Measurements from ENCODE around the gene CFAP65.
A peak's percentile ranks its signal among the peaks of the same experiment; 100 is the strongest.

Gene CFAP65

DNA sequence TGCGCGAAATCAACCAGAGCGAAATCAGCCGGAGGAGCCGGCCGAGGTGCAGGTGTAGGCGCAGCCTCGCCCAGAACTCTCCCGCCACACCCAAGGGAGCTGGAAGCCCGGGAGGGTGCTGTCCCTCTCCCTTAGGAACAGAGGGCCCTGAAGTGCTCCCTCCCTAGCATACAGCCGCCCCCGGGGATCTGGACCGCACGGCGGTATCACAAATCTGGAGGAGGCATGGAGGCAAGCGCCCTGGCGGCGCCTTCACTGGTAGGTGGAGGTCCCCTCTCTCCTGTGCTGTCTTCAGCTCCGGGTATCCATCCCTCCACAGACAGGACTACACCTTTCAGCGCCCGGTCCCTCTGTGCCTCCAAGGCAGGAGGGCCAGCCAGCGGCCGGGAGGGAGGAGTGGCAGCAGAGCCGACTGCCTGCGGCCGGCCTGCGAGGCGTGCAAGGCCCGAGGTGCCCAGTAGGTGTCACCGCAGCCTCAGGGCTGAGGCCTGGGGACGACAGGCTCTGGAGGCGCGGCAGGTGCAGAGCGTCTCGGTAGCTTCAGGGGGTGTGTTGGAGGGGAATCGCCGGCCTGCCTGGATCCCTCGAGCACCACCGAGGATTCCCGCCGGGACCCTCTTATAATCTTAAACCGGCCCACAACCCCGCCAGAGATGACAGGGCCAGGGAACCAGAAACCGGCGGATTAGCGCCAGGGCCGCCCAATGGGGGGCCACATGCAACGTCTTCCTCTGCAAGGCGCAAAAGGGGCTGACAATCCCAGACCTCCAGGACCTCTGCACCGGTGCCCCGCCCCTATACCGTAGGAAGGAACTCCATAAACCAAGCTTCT lies 16.6 kb upstream of the CFAP65 start:
- peak; percentile 47 to 50 for DNase-seq (ENCODE audit: low read depth in 1 of 2, low spot score in 1 of 2)
- no peak for TF ChIP-seq JUND (IDR thresholded peaks at IDR 0.05; ENCODE audit: low read depth)
- in situ Hi-C loops (cut with HindIII; ENCODE audit: low pct_unique_long_range_greater_than_20kb, low sequenced_read_pairs), result no loop called here

DNA sequence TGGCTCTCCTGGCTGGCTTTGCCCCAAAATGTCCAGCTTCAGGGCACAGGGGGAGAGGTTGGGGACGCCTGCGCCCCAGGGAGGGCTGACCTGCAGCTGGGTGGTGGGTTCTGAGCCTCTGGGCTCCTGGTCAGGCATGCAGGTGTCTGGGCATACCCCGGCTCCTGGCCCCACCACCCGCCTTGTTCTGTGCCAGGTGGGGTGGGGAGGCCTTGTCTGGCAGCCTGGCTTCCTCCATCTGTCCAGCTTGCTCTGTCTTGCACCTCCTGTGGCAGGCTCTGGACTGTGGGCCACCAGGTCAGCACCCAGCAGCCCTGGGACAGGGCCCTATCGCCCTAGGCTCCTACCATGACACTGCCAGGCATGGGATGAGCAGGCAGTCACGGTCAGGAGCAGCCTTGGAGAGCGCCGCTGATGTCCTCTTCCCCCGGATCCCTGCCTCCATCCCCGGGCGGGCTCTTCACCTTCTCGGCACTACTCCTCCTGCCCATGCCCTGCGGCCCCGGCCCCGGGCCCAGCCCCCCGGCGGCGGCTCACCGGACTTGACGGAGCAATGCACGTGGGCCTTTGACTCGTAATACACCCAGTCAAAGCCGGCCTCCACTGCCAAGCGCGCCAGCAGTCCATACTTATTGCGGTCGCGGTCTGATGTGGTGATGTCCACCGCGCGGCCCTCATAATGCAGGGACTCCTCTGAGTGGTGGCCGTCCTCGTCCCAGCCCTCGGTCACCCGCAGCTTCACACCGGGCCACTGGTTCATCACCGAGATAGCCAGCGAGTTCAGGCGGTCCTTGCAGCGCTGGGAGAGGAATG lies 15.8 kb upstream of the CFAP65 start:
- TF ChIP-seq JUND (IDR thresholded peaks at IDR 0.05; ENCODE audit: low read depth), result no peak
- in situ Hi-C loops (cut with HindIII; ENCODE audit: low pct_unique_long_range_greater_than_20kb, low sequenced_read_pairs), result no loop called here
- no peak for DNase-seq (ENCODE audit: low read depth in 1 of 2, low spot score in 1 of 2)

DNA sequence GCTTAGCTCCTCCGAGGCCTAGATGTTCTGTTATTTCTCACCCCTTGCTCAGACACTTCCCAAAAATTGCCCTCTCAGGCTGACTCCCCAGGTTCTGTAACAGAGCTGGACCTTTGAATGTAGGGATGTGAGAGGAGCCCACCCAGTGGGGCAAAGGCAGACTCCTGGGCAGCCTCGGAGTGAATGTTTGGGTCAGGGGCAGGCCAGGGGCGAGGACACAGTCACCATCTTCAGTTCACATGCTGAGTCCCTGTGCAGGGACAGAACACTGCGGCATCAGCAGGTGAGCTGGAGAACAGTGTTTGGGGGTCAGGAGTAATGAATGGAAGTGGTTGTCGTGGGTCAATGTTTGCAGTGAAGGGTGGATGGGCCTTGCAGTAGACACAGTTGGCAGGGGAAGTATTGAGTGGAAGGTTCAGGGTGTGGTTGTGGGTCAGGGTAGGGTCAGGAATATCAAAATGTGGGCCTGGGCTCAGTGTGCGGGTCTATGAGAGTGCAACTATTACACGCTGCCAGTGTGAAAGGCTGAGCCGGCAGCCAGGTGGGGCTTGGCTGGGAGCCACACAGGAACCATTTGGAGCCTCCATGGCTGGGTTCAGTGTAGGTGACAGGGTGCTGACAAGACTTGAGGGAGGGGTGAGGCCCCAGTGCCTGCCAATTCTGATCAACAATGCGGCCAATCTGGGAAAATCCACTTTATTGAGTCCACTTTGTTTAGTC lies 15.0 kb upstream of the CFAP65 start:
- no peak for TF ChIP-seq JUND (IDR thresholded peaks at IDR 0.05; ENCODE audit: low read depth)
- in situ Hi-C loops (cut with HindIII; ENCODE audit: low pct_unique_long_range_greater_than_20kb, low sequenced_read_pairs), result no loop called here
- no peak for DNase-seq (ENCODE audit: low read depth in 1 of 2, low spot score in 1 of 2)

DNA sequence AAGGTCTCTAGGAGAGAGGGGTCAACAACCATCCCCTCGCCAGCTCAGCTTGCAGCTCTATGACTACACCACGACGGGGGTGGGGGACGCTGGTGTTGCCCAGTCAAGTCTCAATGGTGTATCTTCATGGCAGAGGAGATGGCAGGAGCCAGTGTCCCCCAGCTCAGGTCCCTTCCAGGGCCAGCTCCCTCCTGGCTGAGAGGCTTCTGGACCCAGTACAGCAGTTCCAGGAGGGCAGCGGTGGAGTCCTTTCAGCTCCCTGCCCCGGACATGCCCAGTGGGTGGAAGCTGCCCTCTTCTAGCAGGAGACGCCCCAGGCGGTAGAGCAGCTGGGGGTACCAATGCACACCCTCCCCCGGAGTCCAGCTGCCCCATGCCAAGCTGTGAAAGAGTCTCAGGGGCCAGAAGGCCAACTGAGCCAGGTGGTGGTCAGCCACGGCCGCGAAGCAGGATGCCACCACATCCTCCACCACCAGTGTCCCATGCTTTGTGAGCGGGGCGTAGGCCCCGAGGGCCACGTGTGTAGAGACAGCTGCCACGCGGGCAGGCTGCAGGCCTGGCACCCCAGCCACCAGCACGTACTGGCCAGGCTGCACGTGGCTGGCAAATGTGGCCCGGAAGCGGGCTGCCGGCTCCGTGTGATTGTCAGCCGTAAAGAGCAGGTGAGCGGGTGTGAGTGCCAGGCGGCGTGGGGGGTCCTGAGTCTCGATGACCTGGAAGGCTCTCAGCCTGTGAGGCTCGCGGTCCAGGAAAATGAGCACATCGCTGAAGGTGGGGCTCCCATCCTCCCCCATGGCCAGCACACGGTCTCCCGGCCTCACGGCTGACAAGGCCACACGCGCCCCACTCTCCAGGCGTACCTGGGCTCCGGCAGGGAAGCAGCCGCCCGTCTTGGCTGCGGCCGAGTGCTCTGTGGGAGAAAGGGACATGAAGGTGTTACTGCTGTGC lies 13.9 kb upstream of the CFAP65 start:
- DNase-seq (ENCODE audit: low read depth in 1 of 2, low spot score in 1 of 2), result no peak
- TF ChIP-seq JUND (IDR thresholded peaks at IDR 0.05; ENCODE audit: low read depth), result no peak
- in situ Hi-C loops (cut with HindIII; ENCODE audit: low pct_unique_long_range_greater_than_20kb, low sequenced_read_pairs), result no loop called here

DNA sequence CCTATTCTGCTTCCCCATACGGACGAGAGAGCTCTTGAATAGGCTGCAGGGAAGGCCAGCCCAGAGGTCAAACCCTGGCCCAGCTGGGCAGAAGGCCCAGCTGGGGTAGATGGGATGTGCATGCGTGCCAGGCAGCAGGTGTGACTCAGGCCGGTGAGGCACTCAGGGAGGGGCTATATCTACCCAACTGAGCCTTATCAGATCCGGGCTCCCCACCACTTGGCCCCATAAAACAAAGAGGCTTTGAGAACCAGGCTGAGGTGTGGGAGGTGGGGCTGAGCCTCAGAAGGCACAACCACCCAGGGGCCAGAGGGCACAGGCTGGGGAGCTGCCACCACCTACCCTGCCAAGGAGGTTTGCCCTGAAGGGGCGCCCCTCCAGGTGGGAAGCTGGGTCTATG lies 8.0 kb upstream of the CFAP65 start:
- DNase-seq (ENCODE audit: low read depth in 1 of 2, low spot score in 1 of 2), result no peak
- in situ Hi-C loops (cut with HindIII; ENCODE audit: low pct_unique_long_range_greater_than_20kb, low sequenced_read_pairs), result no loop called here
- TF ChIP-seq JUND (IDR thresholded peaks at IDR 0.05; ENCODE audit: low read depth), result no peak

DNA sequence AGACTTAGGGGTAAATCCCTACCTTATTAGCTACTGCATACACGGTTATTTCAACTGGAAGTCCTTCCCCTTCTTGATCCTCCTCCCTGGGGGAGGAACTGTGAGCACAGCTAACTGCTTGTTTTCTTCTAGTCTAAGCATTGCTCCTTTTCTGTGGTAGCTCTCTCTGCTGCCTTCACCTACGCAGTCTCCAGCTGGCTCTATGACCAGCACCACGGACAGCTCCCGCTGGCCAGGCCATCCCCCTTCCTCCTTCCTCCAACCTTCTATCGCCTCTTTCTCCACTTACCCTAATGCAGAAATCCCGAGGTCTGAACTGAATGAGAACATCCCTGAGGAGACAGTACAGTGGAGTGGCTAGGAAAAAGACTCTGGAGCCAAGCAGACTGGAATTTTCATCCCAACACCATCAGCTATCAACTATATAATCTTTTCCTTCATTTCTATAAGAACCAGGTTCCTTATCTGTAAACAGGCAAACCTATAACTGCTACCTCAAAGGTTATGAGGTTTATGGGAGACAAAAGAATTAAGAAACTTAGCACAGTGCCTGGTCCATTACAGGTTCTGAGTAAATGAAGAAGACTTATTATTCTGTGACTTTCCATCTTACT lies 4.7 kb upstream of the CFAP65 start:
- in situ Hi-C loops (cut with HindIII; ENCODE audit: low pct_unique_long_range_greater_than_20kb, low sequenced_read_pairs), result no loop called here
- peak; percentile 54 to 61 for DNase-seq (ENCODE audit: low read depth in 1 of 2, low spot score in 1 of 2)
- TF ChIP-seq JUND (IDR thresholded peaks at IDR 0.05; ENCODE audit: low read depth), result no peak

DNA sequence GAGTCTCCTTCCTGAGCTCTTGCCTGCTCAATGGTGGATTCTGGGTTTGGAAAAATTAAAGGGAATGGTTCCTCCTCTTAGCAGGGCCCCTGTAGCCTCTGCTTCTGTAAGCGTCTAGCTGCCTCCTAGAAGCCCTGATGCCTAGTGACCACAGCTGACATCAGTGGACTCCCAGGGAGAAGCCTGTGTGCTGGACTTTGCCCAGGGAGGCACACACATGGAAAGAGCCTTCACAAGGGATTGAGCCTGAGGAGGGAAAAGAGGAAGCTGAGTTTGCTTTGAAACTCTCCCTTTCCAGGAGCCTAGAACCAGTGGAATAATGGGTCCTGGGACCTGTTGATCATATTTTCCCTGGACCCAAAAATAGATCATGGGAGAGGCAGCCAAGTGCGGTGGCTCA lies 1.4 kb upstream of the CFAP65 start:
- TF ChIP-seq JUND (IDR thresholded peaks at IDR 0.05; ENCODE audit: low read depth), result no peak
- in situ Hi-C loops (cut with HindIII; ENCODE audit: low pct_unique_long_range_greater_than_20kb, low sequenced_read_pairs), result no loop called here
- DNase-seq (ENCODE audit: low read depth in 1 of 2, low spot score in 1 of 2), result no peak

DNA sequence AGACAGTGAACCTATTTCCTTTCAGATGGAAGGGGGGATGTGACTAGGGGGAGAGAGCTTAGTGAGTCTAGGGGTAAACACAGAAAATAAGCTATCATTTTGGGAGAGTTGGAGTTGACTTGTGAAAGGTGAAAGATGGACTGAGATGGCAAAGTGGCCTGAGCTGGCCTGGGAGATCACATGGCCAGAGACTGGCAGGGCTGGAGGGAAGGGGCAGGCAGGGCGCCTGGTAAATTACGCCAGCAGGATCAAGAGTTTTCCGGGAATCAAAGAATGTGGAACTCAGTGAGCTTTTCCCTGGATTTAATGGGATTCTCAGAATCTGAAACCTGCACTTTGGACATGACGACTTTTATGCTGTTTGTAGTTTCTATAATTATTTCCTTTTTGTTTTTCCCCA lies 841 bp upstream of the CFAP65 start:
- in situ Hi-C loops (cut with HindIII; ENCODE audit: low pct_unique_long_range_greater_than_20kb, low sequenced_read_pairs), result no loop called here
- no peak for DNase-seq (ENCODE audit: low read depth in 1 of 2, low spot score in 1 of 2)
- TF ChIP-seq JUND (IDR thresholded peaks at IDR 0.05; ENCODE audit: low read depth), result no peak

DNA sequence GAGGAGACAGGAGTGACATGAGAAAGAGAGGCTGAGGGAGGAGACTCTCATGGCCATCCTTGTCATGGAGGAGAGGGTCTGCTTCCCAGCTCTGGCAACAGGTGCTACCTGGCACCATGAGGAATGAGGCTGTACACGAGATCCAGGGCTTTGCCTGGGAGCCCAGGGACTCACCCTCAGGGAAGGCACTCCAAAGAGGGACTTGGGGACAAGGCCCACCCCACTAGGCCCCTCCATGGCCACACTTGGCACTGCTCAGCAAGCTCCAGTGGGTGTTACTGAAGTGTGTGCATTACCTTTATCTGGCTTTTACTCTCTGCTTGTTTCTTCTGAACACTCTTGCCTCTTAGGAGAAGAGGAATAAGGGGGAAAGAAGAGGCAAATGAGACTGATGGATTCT lies 2.7 kb downstream of the CFAP65 start:
- in situ Hi-C loops (cut with HindIII; ENCODE audit: low pct_unique_long_range_greater_than_20kb, low sequenced_read_pairs), result no loop called here
- no peak for DNase-seq (ENCODE audit: low read depth in 1 of 2, low spot score in 1 of 2)
- no peak for TF ChIP-seq JUND (IDR thresholded peaks at IDR 0.05; ENCODE audit: low read depth)

DNA sequence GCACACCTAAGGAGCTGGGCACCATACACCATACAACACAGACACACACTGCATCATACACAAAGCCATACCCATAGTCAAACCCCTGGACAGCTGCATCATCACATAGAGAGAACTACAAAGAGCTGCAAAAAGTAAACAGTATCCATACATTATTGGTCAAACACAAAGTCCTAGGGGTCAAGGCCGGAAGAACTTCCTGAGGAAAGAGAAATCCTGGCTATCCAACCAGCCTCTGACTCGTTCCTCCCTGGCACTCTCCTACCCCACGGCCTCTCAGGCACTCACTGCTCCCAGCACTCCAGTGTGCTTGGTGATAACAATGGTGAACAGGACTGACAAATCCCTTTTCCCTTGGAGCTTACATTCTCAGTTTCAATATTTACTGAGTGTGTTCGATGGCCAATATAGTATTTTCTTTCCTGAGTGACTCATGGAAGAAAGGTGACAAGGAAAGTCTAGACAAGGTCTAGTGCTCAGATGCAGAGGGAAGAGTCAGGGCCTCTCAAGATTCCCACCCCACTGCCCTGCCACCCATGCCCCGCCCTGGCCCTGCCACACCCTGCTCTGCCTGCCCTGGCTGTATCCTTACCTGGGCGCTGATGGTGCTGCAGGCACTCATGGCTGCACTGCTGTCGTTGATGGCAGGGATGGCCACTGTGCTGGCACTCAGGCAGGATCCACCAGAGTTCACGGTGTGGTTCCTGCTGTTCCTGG lies 3.4 kb downstream of the CFAP65 start:
- in situ Hi-C loops (cut with HindIII; ENCODE audit: low pct_unique_long_range_greater_than_20kb, low sequenced_read_pairs), result no loop called here
- TF ChIP-seq JUND (IDR thresholded peaks at IDR 0.05; ENCODE audit: low read depth), result no peak
- no peak for DNase-seq (ENCODE audit: low read depth in 1 of 2, low spot score in 1 of 2)

DNA sequence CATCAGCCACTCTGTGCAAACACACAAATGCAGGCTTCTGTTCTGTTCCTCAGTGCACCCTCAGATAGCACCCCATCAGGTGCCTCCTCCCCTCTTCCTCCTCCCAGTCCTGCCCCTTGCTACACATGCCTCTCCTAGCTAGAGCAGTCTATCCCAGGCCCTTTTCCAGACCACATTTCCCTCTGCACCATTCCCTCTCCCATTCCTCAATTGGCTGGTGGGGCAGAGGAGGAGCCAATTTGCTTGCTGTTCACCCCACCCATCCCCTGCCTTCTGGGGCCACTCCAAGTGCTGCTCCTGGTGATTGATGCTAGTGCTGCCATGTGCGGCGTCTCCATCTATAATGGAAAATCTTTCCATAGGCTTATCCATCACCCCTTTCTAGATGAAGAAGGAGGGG lies 5.4 kb downstream of the CFAP65 start:
- no peak for DNase-seq (ENCODE audit: low read depth in 1 of 2, low spot score in 1 of 2)
- in situ Hi-C loops (cut with HindIII; ENCODE audit: low pct_unique_long_range_greater_than_20kb, low sequenced_read_pairs), result no loop called here
- no peak for TF ChIP-seq JUND (IDR thresholded peaks at IDR 0.05; ENCODE audit: low read depth)
